Measurements from ENCODE around the gene AIP. TPM values are rescaled to one million over a fixed set of nuclear protein-coding genes. Genes with fewer than 3 reads are reported as not detected.

Gene AIP
- total RNA-seq, 1 donor from 2014 or later, result 82.7 TPM

DNA sequence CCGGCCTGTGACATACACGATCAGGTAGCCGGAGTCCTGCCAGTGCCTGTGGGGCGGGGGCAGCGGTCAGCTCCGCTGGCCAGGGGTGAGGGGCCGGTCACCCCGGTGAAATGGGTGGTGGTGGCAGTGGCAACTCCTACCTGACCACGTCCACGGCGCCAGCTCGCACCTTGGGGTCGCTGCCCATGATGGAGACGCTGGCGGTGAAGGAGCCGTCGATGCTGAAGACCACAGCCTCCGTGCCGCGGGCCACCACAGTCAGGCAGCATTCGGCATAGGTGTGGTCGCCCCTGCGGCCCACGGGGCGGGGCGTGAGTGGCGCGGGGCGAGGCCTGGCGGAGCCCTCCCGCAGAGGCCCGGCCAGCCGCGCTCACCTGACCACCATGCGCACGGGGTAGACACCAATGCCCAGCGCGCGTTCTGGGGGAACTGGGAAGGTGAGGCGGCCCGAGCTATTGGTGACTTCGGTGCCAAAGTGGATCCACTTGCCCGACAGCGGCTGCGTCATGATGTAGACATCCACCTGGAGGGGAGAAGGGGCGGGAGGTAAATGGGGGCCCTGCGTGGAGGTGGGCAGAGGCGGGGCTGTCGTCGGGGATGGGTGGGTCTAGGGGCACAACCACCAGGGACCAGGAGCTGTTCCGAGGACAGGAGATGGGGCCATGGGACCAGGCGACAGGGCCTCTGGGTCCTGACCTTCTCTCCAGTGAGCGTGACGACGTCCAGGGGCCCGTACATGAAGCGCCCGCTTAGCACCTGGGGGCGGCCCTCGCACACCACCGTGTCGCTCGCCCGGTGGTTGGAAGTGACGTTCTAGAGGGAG lies 10.9 kb downstream of the AIP start:
- no peaks in the 10 kb centered on the region for H3K4me1 ChIP-seq
- no peak overlapping the region for H3K27ac ChIP-seq
- H3K9me3 ChIP-seq, result no peaks in the 10 kb centered on the region
- no peaks in the 10 kb centered on the region for H3K27me3 ChIP-seq
- peaks cover 0 to 41% of the 10 kb centered on the region in 2 donors for H3K36me3 ChIP-seq
- DNase-seq (ENCODE audit: extremely low spot score in 2 of 2), result no peak
- no peak overlapping the region for H3K4me3 ChIP-seq
- intact Hi-C loops (cut with DNase I), result no loop called here
- TF ChIP-seq POLR2AphosphoS5 (IDR thresholded peaks at IDR 0.05; ENCODE audit: insufficient read depth in 1 of 2, low read depth in 1 of 2) (no peak), POLR2A (IDR thresholded peaks at IDR 0.05) (no peak)
- TF ChIP-seq, protein P1, sequence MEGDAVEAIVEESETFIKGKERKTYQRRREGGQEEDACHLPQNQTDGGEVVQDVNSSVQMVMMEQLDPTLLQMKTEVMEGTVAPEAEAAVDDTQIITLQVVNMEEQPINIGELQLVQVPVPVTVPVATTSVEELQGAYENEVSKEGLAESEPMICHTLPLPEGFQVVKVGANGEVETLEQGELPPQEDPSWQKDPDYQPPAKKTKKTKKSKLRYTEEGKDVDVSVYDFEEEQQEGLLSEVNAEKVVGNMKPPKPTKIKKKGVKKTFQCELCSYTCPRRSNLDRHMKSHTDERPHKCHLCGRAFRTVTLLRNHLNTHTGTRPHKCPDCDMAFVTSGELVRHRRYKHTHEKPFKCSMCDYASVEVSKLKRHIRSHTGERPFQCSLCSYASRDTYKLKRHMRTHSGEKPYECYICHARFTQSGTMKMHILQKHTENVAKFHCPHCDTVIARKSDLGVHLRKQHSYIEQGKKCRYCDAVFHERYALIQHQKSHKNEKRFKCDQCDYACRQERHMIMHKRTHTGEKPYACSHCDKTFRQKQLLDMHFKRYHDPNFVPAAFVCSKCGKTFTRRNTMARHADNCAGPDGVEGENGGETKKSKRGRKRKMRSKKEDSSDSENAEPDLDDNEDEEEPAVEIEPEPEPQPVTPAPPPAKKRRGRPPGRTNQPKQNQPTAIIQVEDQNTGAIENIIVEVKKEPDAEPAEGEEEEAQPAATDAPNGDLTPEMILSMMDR (IDR thresholded peaks at IDR 0.05), result no peak

DNA sequence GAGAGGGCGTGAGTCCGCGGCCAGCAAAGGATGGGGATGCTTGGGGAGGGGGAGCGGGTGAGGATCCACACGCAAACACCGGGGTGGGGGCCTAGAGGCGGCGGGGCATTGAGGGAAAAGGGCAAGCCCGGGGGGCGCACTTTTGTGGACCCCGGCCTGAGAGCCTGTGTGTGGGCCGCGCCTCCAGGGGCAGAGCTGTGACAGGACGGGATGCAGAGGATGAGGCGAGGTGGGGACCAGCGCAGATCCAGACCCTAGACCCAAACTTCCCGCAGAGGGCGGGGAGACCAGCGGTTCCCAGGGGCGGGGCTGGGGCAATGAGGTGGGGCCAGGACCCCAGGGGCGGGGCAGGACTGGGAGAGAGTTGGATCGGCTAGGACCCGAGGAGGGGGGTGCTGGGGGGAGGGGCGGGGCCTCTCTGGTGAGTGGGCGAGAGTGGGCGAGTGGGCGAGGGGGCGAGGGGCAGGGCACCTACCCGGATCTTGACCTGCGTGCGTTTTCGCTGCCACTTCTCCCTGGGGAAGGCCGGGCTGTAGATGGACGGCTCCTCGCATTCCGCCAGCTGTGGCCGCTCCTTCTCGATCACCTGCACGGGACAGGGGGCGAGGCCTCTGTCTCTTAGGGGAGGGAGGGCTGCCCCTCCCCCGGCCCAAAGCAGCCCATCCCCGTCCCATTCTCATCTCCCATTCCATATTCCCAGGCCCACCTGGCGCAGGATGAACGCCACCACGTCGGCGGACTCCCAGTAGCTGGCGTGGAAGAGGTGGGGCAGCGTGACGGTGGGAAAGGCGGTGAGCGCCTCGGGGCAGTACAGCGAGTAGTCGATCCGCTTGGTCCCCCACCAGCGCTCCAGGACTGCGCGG lies 11.8 kb downstream of the AIP start:
- no peaks in the 10 kb centered on the region for H3K27me3 ChIP-seq
- peaks cover 0 to 37% of the 10 kb centered on the region in 2 donors for H3K36me3 ChIP-seq
- no peak overlapping the region for H3K4me3 ChIP-seq
- no peaks in the 10 kb centered on the region for H3K4me1 ChIP-seq
- no peak overlapping the region for H3K27ac ChIP-seq
- TF ChIP-seq, protein P1 (IDR thresholded peaks at IDR 0.05), result no peak
- no peak for TF ChIP-seq POLR2AphosphoS5 (IDR thresholded peaks at IDR 0.05; ENCODE audit: insufficient read depth in 1 of 2, low read depth in 1 of 2)
- no peak for TF ChIP-seq POLR2A (IDR thresholded peaks at IDR 0.05)
- DNase-seq (ENCODE audit: extremely low spot score in 2 of 2), result no peak
- intact Hi-C loops (cut with DNase I), result no loop called here
- H3K9me3 ChIP-seq, result no peaks in the 10 kb centered on the region

DNA sequence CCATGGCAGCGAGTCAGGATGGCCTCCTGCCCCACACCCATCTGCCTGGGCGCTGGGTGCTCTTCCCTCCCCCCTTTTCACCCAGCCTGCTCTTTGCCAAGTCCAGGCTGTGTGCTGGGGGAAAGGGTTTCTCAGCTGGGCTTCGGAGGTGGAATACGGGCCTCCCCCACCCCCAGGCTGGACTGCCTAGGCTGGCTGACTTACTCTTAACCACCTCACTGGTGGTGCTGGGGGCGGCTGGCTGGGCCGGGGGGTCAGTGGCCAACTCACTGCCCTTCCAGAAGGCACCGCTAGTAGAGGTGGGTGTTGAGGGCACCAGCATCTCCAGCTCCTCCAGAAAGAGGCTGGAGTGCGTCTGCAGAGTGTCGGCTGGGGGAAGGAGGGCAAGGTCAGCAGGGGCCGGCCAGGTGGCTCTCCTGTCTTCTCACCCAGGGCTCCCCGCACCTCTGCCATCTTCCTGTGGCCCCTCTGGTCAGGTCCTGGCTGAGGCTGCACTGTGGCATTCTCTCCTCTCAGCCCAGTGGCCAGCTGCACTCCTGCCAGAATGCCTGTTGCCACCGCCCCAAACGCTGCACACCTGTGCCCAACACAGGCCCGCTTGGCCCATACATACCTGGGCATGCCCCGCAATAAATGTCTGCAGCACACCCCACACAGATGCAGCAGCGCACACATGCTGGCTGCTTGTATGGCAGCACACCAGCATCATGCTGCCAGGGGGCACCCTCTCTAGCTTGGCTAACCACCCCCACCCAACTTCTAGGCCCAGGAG lies 12.6 kb downstream of the AIP start:
- no peak overlapping the region for H3K4me3 ChIP-seq
- H3K9me3 ChIP-seq, result no peaks in the 10 kb centered on the region
- peaks cover 0 to 32% of the 10 kb centered on the region in 2 donors for H3K36me3 ChIP-seq
- H3K27ac ChIP-seq, result no peak overlapping the region
- no peaks in the 10 kb centered on the region for H3K27me3 ChIP-seq
- no peaks in the 10 kb centered on the region for H3K4me1 ChIP-seq
- TF ChIP-seq POLR2A (IDR thresholded peaks at IDR 0.05) (no peak), POLR2AphosphoS5 (IDR thresholded peaks at IDR 0.05; ENCODE audit: insufficient read depth in 1 of 2, low read depth in 1 of 2) (no peak)
- TF ChIP-seq, protein P1 (IDR thresholded peaks at IDR 0.05), result no peak
- DNase-seq (ENCODE audit: extremely low spot score in 2 of 2), result no peak
- intact Hi-C loops (cut with DNase I), result no loop called here

DNA sequence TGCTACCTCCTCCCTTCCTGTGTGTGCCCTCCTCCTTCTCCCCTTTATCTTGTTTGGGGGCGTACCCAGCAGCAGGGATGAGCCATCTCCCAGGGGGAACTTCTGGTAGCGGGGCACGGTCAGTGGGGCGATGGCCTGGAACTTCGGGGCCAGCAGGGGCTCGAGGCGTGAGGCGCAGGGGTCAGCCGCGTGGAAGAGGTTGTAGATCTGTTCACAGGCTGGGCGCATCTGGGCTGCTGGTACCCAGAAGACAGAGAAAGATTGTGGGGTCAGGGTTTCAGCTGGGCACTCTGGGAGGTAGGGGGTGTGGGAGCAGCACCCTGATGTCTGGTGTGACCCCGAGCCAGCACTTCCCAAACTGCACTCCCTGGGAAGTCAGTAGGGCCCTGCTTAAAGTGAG lies 13.3 kb downstream of the AIP start:
- Histone ChIP-seq H3K4me3 (no peak overlapping the region), H3K27me3 (no peaks in the 10 kb centered on the region), H3K9me3 (no peaks in the 10 kb centered on the region), H3K4me1 (no peaks in the 10 kb centered on the region), H3K36me3 (peaks cover 0 to 27% of the 10 kb centered on the region in 2 donors), H3K27ac (no peak overlapping the region)
- TF ChIP-seq POLR2A (IDR thresholded peaks at IDR 0.05) (no peak), POLR2AphosphoS5 (IDR thresholded peaks at IDR 0.05; ENCODE audit: insufficient read depth in 1 of 2, low read depth in 1 of 2) (no peak)
- TF ChIP-seq, protein P1 (IDR thresholded peaks at IDR 0.05), result no peak
- DNase-seq (ENCODE audit: extremely low spot score in 2 of 2), result no peak
- intact Hi-C loops (cut with DNase I), result no loop called here
